OCI-LY1 (cell line): ENCODE results near the gene GRID2.

Source experiments
- H2AFZ ChIP-seq: fragments of 200-600 bp; sonication (generic), shearing (Covaris generic); 2 replicates; pipeline ENCODE4 v1.6.0; 2014; ENCODE audit warnings: antibody characterized with exemption, mild to moderate bottlenecking, low read length
- H3F3A ChIP-seq: fragments of 200-600 bp; sonication (generic), shearing (Covaris generic); 2 replicates; pipeline ENCODE4 v1.6.0; 2014; ENCODE audit warnings: mild to moderate bottlenecking, antibody characterized with exemption, low read length, moderate library complexity; ENCODE audit not compliant: insufficient read depth
- H3K27ac ChIP-seq: fragments of 200-600 bp; sonication (generic); 2 replicates; pipeline ENCODE4 v1.5.1; 2014; ENCODE audit warnings: low read length, mixed run types, mild to moderate bottlenecking, low read depth; ENCODE audit not compliant: poor library complexity, severe bottlenecking
- H3K27me3 ChIP-seq: fragments of 200-600 bp; sonication (generic); 2 replicates; pipeline ENCODE4 v1.6.0; 2014; ENCODE audit warnings: antibody characterized with exemption, mild to moderate bottlenecking, low read length, moderate library complexity; ENCODE audit not compliant: insufficient read depth
- H3K36me3 ChIP-seq: fragments of 200-600 bp; sonication (generic); 2 replicates; pipeline ENCODE4 v1.6.1; 2014; ENCODE audit warnings: mild to moderate bottlenecking, antibody characterized with exemption, low read length, moderate library complexity, mixed read lengths; ENCODE audit not compliant: insufficient read depth
- H3K4me1 ChIP-seq: fragments of 200-600 bp; sonication (generic); 2 replicates; pipeline ENCODE4 v1.5.1; 2014; ENCODE audit warnings: mild to moderate bottlenecking, low read length, moderate library complexity; ENCODE audit not compliant: insufficient read depth, severe bottlenecking
- H3K4me2 ChIP-seq: fragments of 200-600 bp; sonication (generic), shearing (Covaris generic); 2 replicates; pipeline ENCODE4 v1.6.1; 2014; ENCODE audit warnings: low read length
- H3K4me3 ChIP-seq: fragments of 200-600 bp; sonication (generic); 2 replicates; pipeline ENCODE4 v1.5.1; 2014; ENCODE audit warnings: low read length, low read depth, mild to moderate bottlenecking, mixed read lengths; ENCODE audit not compliant: poor library complexity, severe bottlenecking
- H3K79me2 ChIP-seq: fragments of 200-600 bp; shearing (Covaris generic); 2 replicates; pipeline ENCODE4 v1.6.1; 2016; ENCODE audit warnings: mixed run types, low read length, mixed read lengths; ENCODE audit not compliant: insufficient read depth
- H3K9ac ChIP-seq: fragments of 200-600 bp; sonication (generic), shearing (Covaris generic); 2 replicates; pipeline ENCODE4 v1.6.1; 2014; ENCODE audit warnings: mild to moderate bottlenecking, low read length, mixed read lengths
- H3K9me2 ChIP-seq: fragments of 200-600 bp; sonication (generic), shearing (Covaris generic); 2 replicates; pipeline ENCODE4 v1.6.1; 2014; ENCODE audit warnings: low read depth, mild to moderate bottlenecking, low read length, mixed read lengths
- H3K9me3 ChIP-seq: fragments of 200-600 bp; shearing (Covaris generic); 2 replicates; pipeline ENCODE4 v1.6.1; 2014; ENCODE audit warnings: low read length, mixed read lengths
- H4K20me1 ChIP-seq: fragments of 200-600 bp; sonication (generic), shearing (Covaris generic); 2 replicates; pipeline ENCODE4 v1.6.0; 2016; ENCODE audit warnings: mild to moderate bottlenecking, low read length; ENCODE audit not compliant: insufficient read depth
- EZH2 ChIP-seq: fragments of 200-600 bp; sonication (generic), shearing (Covaris generic); IDR thresholded peaks from 2 replicates; pipeline ENCODE4 v1.8.0; 2017; ENCODE audit warnings: borderline replicate concordance, mixed run types, mild to moderate bottlenecking, antibody characterized with exemption, low read length, moderate library complexity, mixed read lengths
- TF ChIP-seq, protein P1 (sequence below): fragments of 200-600 bp; sonication (generic), shearing (Covaris generic); IDR thresholded peaks from 2 replicates; pipeline ENCODE4 v1.5.1; 2017; ENCODE audit warnings: mild to moderate bottlenecking, antibody characterized with exemption, low read length, moderate library complexity, mixed read lengths

GRID2 gene

GRCh38 chr4:92629302-92629701, 325.5 kb downstream of the GRID2 start:
- no peak overlapping the region for H3K4me3 ChIP-seq
- no peak overlapping the region for H3K9ac ChIP-seq
- no peaks in the 10 kb centered on the region for H3K79me2 ChIP-seq
- TF ChIP-seq EZH2, result no peak
- TF ChIP-seq, protein P1, sequence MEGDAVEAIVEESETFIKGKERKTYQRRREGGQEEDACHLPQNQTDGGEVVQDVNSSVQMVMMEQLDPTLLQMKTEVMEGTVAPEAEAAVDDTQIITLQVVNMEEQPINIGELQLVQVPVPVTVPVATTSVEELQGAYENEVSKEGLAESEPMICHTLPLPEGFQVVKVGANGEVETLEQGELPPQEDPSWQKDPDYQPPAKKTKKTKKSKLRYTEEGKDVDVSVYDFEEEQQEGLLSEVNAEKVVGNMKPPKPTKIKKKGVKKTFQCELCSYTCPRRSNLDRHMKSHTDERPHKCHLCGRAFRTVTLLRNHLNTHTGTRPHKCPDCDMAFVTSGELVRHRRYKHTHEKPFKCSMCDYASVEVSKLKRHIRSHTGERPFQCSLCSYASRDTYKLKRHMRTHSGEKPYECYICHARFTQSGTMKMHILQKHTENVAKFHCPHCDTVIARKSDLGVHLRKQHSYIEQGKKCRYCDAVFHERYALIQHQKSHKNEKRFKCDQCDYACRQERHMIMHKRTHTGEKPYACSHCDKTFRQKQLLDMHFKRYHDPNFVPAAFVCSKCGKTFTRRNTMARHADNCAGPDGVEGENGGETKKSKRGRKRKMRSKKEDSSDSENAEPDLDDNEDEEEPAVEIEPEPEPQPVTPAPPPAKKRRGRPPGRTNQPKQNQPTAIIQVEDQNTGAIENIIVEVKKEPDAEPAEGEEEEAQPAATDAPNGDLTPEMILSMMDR, result no peak
- no peak overlapping the region for H3K27ac ChIP-seq
- no peaks in the 10 kb centered on the region for H3K27me3 ChIP-seq
- H3K4me2 ChIP-seq, result no peak overlapping the region
- H3F3A ChIP-seq, result no peaks in the 10 kb centered on the region
- H3K4me1 ChIP-seq, result no peaks in the 10 kb centered on the region
- H3K9me2 ChIP-seq, result no peaks in the 10 kb centered on the region
- no peaks in the 10 kb centered on the region for H3K9me3 ChIP-seq
- H2AFZ ChIP-seq, result no peak overlapping the region
- no peaks in the 10 kb centered on the region for H4K20me1 ChIP-seq
- no peaks in the 10 kb centered on the region for H3K36me3 ChIP-seq

GRCh38 chr4:92634882-92635281, 331.1 kb downstream of the GRID2 start:
- Histone ChIP-seq H3K4me1 (no peaks in the 10 kb centered on the region), H3K27ac (no peak overlapping the region), H3K36me3 (no peaks in the 10 kb centered on the region), H3K27me3 (no peaks in the 10 kb centered on the region), H3K4me2 (no peak overlapping the region), H3K79me2 (no peaks in the 10 kb centered on the region), H2AFZ (no peak overlapping the region), H3F3A (no peaks in the 10 kb centered on the region), H3K9me3 (no peaks in the 10 kb centered on the region), H3K4me3 (no peak overlapping the region), H4K20me1 (no peaks in the 10 kb centered on the region), H3K9ac (no peak overlapping the region), H3K9me2 (no peaks in the 10 kb centered on the region)
- TF ChIP-seq, protein P1, result no peak
- TF ChIP-seq EZH2, result no peak

- H3K9me2 ChIP-seq, result no peaks in the 10 kb centered on the region
- no peak overlapping the region for H3K9ac ChIP-seq
- H3K4me2 ChIP-seq, result no peak overlapping the region
- H2AFZ ChIP-seq, result no peak overlapping the region
- H3K79me2 ChIP-seq, result no peaks in the 10 kb centered on the region
- no peaks in the 10 kb centered on the region for H3K4me1 ChIP-seq
- H3K36me3 ChIP-seq, result no peaks in the 10 kb centered on the region
- no peak overlapping the region for H3K4me3 ChIP-seq
- no peak overlapping the region for H3K27ac ChIP-seq
- no peaks in the 10 kb centered on the region for H4K20me1 ChIP-seq
- TF ChIP-seq EZH2, result no peak
- TF ChIP-seq, protein P1, result no peak
- no peaks in the 10 kb centered on the region for H3F3A ChIP-seq
- H3K9me3 ChIP-seq, result no peaks in the 10 kb centered on the region
- H3K27me3 ChIP-seq, result no peaks in the 10 kb centered on the region
Observed at GRCh38 chr4:92636038-92636806, 332.5 kb downstream of the GRID2 start.
